Uterine smooth muscle cell (primary cell): ENCODE data around the gene OR5M10. TPM values are rescaled to one million over a fixed set of nuclear protein-coding genes. Genes with fewer than 3 reads are reported as not detected.

Experiments used
- total RNA-seq: library from RNA; depleted of rRNA; stranded (reverse); fragments of >200 nt; gene quantifications from 2 replicates; pipeline ENCODE4 v1.2.3, GENCODE V29; 2014

OR5M10 gene
- total RNA-seq: not detected in 2 replicates

DNA sequence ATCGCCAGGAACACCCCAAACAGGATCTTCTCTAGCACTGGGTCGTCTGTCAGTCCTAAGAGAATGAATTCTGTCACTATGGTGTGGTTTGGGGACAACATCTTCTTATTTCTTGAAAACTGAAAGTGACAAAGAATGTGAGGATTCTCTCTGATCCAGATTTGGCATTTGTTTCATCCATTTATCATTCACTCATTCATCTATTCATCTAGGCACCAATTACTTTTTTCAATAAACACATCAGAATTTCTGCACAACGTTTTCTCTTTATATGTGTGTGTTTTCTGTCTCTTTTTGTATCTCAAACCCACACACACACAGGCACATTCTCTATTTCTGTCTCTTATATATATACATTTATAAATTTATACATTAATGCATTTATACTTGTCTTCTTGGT is at the start of gene OR5M10:
TSS of gene OR5M10 (minus strand) at position 101 of the 400 bp plus-strand sequence. CDS start at position 101, 0 bp downstream.

DNA sequence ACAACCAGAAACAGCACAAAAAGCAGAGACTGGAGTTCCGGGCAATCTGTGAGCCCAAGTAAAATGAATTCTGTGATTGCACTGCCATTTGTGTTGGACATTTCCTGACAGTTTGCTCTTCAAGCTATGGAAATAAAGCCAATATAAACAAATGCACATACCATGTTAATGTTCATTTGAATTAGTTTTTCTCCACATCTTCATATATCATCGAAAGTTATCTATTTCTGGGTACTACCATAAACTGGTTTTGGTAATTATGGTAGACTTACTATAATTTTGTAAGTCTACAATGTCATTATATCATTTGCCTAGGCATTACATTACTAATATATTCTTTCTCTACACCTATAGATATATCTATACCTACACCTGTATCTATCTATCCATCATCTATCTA is 34.4 kb downstream of the OR5M10 start, which contains the start of gene OR5M11:
TSS of gene OR5M11 (minus strand) at position 101 of the 400 bp plus-strand sequence. CDS start at position 101, 0 bp downstream.

Other genes with a start within 250 kb of the OR5M10 start
- gene OR8K1, start 231.7 kb downstream of the OR5M10 start, total RNA-seq: not detected in 2 replicates
- not detected in 2 replicates for gene OR8J1, start 223.4 kb downstream of the OR5M10 start, total RNA-seq
- not detected in 2 replicates for gene OR8U1, start 202.1 kb downstream of the OR5M10 start, total RNA-seq
- not detected in 2 replicates for gene OR5AL1, start 165.0 kb downstream of the OR5M10 start, total RNA-seq
- not detected in 2 replicates for gene OR5M3, start 104.4 kb downstream of the OR5M10 start, total RNA-seq
- gene OR5M8, start 86.4 kb downstream of the OR5M10 start, total RNA-seq: not detected in 2 replicates
- gene OR5M11, start 34.5 kb downstream of the OR5M10 start, total RNA-seq: not detected in 2 replicates
- not detected in 2 replicates for gene OR5M1, start 37.2 kb upstream of the OR5M10 start, total RNA-seq
- not detected in 2 replicates for gene OR5AP2, start 64.7 kb upstream of the OR5M10 start, total RNA-seq
- gene OR5AR1, start 86.0 kb upstream of the OR5M10 start, total RNA-seq: not detected in 2 replicates
- not detected in 2 replicates for gene OR9G1, start 121.4 kb upstream of the OR5M10 start, total RNA-seq
- gene OR9G4, start 171.0 kb upstream of the OR5M10 start, total RNA-seq: not detected in 2 replicates